ENCODE data around the gene PPP6R1. TPM values are rescaled to one million over a fixed set of nuclear protein-coding genes. Genes with fewer than 3 reads are reported as not detected.

The PPP6R1 gene
- polyA plus RNA-seq, 1 of the 3 experiments (the other 2 are of a cell fraction): 47.8 TPM

DNA sequence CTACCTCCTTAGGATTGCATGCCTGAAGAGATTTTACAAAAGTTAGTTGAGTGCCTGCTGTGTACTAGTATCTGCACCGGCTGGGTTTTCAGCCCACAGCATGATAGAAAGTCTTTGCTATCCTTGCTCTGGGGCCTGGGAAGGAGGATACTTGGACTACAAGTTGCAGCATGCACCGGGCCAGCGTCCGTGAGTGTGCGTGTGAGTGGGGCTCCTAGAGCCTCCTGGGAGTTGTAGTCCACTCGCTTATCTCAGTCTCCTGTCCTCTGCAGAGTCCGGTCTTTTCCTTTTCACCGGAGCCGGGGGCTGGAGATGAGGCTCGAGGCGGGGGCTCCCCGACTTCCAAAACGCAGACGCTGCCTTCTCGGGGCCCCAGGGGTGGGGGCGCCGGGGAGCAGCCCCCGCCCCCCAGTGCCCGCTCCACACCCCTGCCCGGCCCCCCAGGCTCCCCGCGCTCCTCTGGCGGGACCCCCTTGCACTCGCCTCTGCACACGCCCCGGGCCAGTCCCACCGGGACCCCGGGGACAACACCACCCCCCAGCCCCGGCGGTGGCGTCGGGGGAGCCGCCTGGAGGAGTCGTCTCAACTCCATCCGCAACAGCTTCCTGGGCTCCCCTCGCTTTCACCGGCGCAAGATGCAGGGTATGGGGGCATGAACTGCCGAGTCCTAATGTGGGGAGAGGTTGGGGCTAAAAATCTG is 45.6 kb upstream of the PPP6R1 start:
- no peaks in the 10 kb centered on the region for H3F3A ChIP-seq (replicated peaks; ENCODE audit: insufficient read depth)
- no peaks in the 10 kb centered on the region for H3K9me3 ChIP-seq
- no peak overlapping the region for H3K27ac ChIP-seq (ENCODE audit: low read depth in 2 of 2, low read length in 1 of 2)
- H3K9me2 ChIP-seq: no peaks in the 10 kb centered on the region
- 93% methylated on average over 33 of the region's 39 CpGs for WGBS (ENCODE audit: low lambda C conversion rate)
- CTCF ChIA-PET: interaction anchor here (1.2 to 3.3 kb wide), 3 partner anchors 10 to 200 kb away, joined by 3 to 12 read pairs (median 4); no protein-coding TSS in a partner anchor
- H3K4me3 ChIP-seq (ENCODE audit: low read depth in 2 of 2, low read length in 1 of 2): no peak overlapping the region
- no peaks in the 10 kb centered on the region for H4K20me1 ChIP-seq (ENCODE audit: insufficient read depth)
- DNase-seq: peak; percentile 74
- no peak overlapping the region for H3K9ac ChIP-seq
- POLR2A ChIA-PET: no interaction called here
- no peak overlapping the region for H3K4me2 ChIP-seq
- H3K4me1 ChIP-seq (ENCODE audit: control insufficient read depth in 1 of 2, insufficient read depth in 2 of 2, low read depth in 1 of 2, low read length in 1 of 2): peaks cover 0 to 8% of the 10 kb centered on the region in 2 experiments; a peak in 1 of 4 replicates
- H3K27me3 ChIP-seq (ENCODE audit: insufficient read depth): no peaks in the 10 kb centered on the region
- H3K36me3 ChIP-seq (replicated peaks in 1 of 2; ENCODE audit: control insufficient read depth in 1 of 2, insufficient read depth in 2 of 2, low read length in 1 of 2): peaks cover 29 to 45% of the 10 kb centered on the region in 2 experiments
- no peak overlapping the region for H2AFZ ChIP-seq (ENCODE audit: low read depth)
- H3K79me2 ChIP-seq (ENCODE audit: insufficient read depth): no peaks in the 10 kb centered on the region
- no peak for TF ChIP-seq MXI1 (IDR thresholded peaks at IDR 0.05; ENCODE audit: low read depth, low read length)

DNA sequence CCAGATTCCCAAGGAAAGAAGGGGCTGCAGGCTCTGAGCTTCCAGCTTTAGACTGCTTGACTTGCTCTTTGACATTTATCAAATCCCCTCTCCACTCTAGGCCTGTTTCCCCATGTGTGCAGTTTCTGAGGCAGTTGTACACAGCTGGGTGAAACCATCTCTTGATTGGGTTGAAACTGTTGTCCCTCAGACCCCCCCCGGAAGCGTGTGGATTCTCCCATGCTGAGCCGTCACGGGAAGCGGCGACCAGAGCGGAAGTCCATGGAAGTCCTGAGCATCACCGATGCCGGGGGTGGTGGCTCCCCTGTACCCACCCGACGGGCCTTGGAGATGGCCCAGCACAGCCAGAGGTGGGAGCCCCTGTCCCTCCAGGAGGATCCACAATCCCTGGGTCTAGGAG is 44.7 kb upstream of the PPP6R1 start:
- 95% methylated on average over 4 of the region's 11 CpGs for WGBS (ENCODE audit: low lambda C conversion rate)
- Histone ChIP-seq H3K4me3 (ENCODE audit: low read depth in 2 of 2, low read length in 1 of 2) (no peak overlapping the region), H2AFZ (ENCODE audit: low read depth) (no peak overlapping the region), H3K79me2 (ENCODE audit: insufficient read depth) (no peaks in the 10 kb centered on the region), H4K20me1 (ENCODE audit: insufficient read depth) (no peaks in the 10 kb centered on the region), H3F3A (replicated peaks; ENCODE audit: insufficient read depth) (no peaks in the 10 kb centered on the region), H3K4me1 (ENCODE audit: control insufficient read depth in 1 of 2, insufficient read depth in 2 of 2, low read depth in 1 of 2, low read length in 1 of 2) (peaks cover 0 to 8% of the 10 kb centered on the region in 2 experiments; a peak in 1 of 4 replicates), H3K36me3 (replicated peaks in 1 of 2; ENCODE audit: control insufficient read depth in 1 of 2, insufficient read depth in 2 of 2, low read length in 1 of 2) (peaks cover 24 to 39% of the 10 kb centered on the region in 2 experiments), H3K9ac (no peak overlapping the region), H3K27ac (ENCODE audit: low read depth in 2 of 2, low read length in 1 of 2) (no peak overlapping the region), H3K9me3 (no peaks in the 10 kb centered on the region), H3K4me2 (no peak overlapping the region), H3K9me2 (no peaks in the 10 kb centered on the region), H3K27me3 (ENCODE audit: insufficient read depth) (no peaks in the 10 kb centered on the region)
- ChIA-PET POLR2A (no interaction called here), CTCF (interaction anchor here (1.2 to 3.3 kb wide), 10 partner anchors 10 to 201 kb away, joined by 3 to 46 read pairs (median 16); partner anchors contain the start of genes KMT5C and TMEM150B)
- TF ChIP-seq SMC3 (IDR thresholded peaks at IDR 0.05; ENCODE audit: low read depth, low read length) (no peak), CHD2 (IDR thresholded peaks at IDR 0.05; ENCODE audit: low read length, partially characterized antibody) (no peak), GABPA (IDR thresholded peaks at IDR 0.05; ENCODE audit: low read depth) (no peak), TAF1 (IDR thresholded peaks at IDR 0.05; ENCODE audit: borderline replicate concordance, low read depth, low read length) (no peak), NFIC (IDR thresholded peaks at IDR 0.05; ENCODE audit: borderline replicate concordance) (no peak), RAD21 (IDR thresholded peaks at IDR 0.05; ENCODE audit: low read length) (no peak), JUND (IDR thresholded peaks at IDR 0.05) (no peak), YY1 (IDR thresholded peaks at IDR 0.05; ENCODE audit: low read depth) (no peak), MEF2A (IDR thresholded peaks at IDR 0.05; ENCODE audit: borderline replicate concordance, low read depth) (no peak), RCOR1 (IDR thresholded peaks at IDR 0.05; ENCODE audit: low read length) (no peak), FOXJ3 (CRISPR knock-in tag; IDR thresholded peaks at IDR 0.05) (no peak), ELF1 (IDR thresholded peaks at IDR 0.05) (no peak)
- TF ChIP-seq, protein P1, sequence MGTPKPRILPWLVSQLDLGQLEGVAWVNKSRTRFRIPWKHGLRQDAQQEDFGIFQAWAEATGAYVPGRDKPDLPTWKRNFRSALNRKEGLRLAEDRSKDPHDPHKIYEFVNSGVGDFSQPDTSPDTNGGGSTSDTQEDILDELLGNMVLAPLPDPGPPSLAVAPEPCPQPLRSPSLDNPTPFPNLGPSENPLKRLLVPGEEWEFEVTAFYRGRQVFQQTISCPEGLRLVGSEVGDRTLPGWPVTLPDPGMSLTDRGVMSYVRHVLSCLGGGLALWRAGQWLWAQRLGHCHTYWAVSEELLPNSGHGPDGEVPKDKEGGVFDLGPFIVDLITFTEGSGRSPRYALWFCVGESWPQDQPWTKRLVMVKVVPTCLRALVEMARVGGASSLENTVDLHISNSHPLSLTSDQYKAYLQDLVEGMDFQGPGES (IDR thresholded peaks at IDR 0.05; ENCODE audit: low read depth, low read length): no peak
- TF ChIP-seq, protein P2, sequence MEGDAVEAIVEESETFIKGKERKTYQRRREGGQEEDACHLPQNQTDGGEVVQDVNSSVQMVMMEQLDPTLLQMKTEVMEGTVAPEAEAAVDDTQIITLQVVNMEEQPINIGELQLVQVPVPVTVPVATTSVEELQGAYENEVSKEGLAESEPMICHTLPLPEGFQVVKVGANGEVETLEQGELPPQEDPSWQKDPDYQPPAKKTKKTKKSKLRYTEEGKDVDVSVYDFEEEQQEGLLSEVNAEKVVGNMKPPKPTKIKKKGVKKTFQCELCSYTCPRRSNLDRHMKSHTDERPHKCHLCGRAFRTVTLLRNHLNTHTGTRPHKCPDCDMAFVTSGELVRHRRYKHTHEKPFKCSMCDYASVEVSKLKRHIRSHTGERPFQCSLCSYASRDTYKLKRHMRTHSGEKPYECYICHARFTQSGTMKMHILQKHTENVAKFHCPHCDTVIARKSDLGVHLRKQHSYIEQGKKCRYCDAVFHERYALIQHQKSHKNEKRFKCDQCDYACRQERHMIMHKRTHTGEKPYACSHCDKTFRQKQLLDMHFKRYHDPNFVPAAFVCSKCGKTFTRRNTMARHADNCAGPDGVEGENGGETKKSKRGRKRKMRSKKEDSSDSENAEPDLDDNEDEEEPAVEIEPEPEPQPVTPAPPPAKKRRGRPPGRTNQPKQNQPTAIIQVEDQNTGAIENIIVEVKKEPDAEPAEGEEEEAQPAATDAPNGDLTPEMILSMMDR (IDR thresholded peaks at IDR 0.05): no peak
- TF ChIP-seq, protein P3, sequence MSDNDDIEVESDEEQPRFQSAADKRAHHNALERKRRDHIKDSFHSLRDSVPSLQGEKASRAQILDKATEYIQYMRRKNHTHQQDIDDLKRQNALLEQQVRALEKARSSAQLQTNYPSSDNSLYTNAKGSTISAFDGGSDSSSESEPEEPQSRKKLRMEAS (IDR thresholded peaks at IDR 0.05; ENCODE audit: low read depth): no peak
- DNase-seq: no peak

Data from SK-N-SH (cell line).